ENCODE measurements around the gene NRXN3. TPM values are rescaled to one million over a fixed set of nuclear protein-coding genes. Genes with fewer than 3 reads are reported as not detected.

Gene NRXN3
- total and polyA plus RNA-seq, 2 experiments from 2014 or later = 1.0 to 1.8 TPM

GRCh38 chr14:78448164-78449094 lies 278.3 kb downstream of the NRXN3 start:
- Mint-ChIP-seq H3K27me3 (ENCODE audit: insufficient read depth, low read depth, poor library complexity) (no peaks in the 10 kb centered on the region), H3K9me3 (no peaks in the 10 kb centered on the region), H3K36me3 (ENCODE audit: low read depth) (no peaks in the 10 kb centered on the region), H3K4me3 (no peak overlapping the region), H3K27ac (no peak overlapping the region), H3K4me1 (0 out of 3 replicates have a peak, but pooled peaks cover 2% of the 10 kb centered on the region)
- Histone ChIP-seq H3K4me3 (no peak overlapping the region), H4K20me1 (replicated peaks; ENCODE audit: insufficient read depth) (no peaks in the 10 kb centered on the region), H3K27me3 (ENCODE audit: insufficient read depth) (no peaks in the 10 kb centered on the region), H3K27ac (ENCODE audit: low read depth) (no peak overlapping the region), H3F3A (replicated peaks; ENCODE audit: low read depth) (no peaks in the 10 kb centered on the region), H3K79me2 (replicated peaks; ENCODE audit: insufficient read depth) (no peaks in the 10 kb centered on the region), H3K4me2 (no peak overlapping the region), H2AFZ (peak overlapping the region; percentile 63; the same call in 1 of the 2 replicates), H3K9me2 (ENCODE audit: insufficient read depth) (no peaks in the 10 kb centered on the region), H3K4me1 (ENCODE audit: insufficient read depth) (no peaks in the 10 kb centered on the region; the same call in 1 of the 2 replicates), H3K36me3 (ENCODE audit: insufficient read depth) (no peaks in the 10 kb centered on the region)
- DNase-seq (ENCODE audit: low spot score) = peak; percentile 81
- peak; percentile 88 for ATAC-seq
- TF ChIP-seq STAT1 (IDR thresholded peaks at IDR 0.05; ENCODE audit: unreplicated experiment) (no peak), CTCF (conservative IDR thresholded peaks at IDR 0.05; ENCODE audit: low read depth in 2 of 2) (peak; percentile 74 to 93), EZH2phosphoT487 (IDR thresholded peaks at IDR 0.05; ENCODE audit: unreplicated experiment) (no peak), ETS1 (IDR thresholded peaks at IDR 0.05) (peak; percentile 84), REST (IDR thresholded peaks at IDR 0.05; ENCODE audit: unreplicated experiment) (no peak), JUNB (IDR thresholded peaks at IDR 0.05; ENCODE audit: unreplicated experiment) (no peak), NANOG (IDR thresholded peaks at IDR 0.05; ENCODE audit: borderline replicate concordance) (no peak), CREB1 (CRISPR knock-in tag; IDR thresholded peaks at IDR 0.05; ENCODE audit: low read depth) (no peak), ZNF331 (CRISPR knock-in tag; IDR thresholded peaks at IDR 0.05; ENCODE audit: low read depth) (no peak)

Data from GM23338 (cell line).